IMR-90 (cell line): ENCODE data around the gene AGAP2. TPM values are rescaled to one million over a fixed set of nuclear protein-coding genes. Genes with fewer than 3 reads are reported as not detected.

Experiments
- ATAC-seq: fragments of 200-7000 bp; cut with Tn5 transposase; 2 replicates; pipeline ENCODE4 v1.9.1; 2020; ENCODE audit warnings: low read depth, mild to moderate bottlenecking, moderate library complexity
- BruUV-seq: library from RNA; stranded (reverse); fragments of 400-500 nt; replicated peaks from 2 replicates; lab custom pipeline; 2021; lab: Mats Ljungman, UMichigan
- CTCF ChIA-PET: fragments of 300-600 bp; formaldehyde crosslinking; extraction: SDS; loops from one replicate; lab custom pipeline; 2021; ENCODE audit warnings: antibody characterized with exemption; lab: Yijun Ruan, JAX
- POLR2A ChIA-PET: fragments of 300-600 bp; sonication (Branson Sonifier 250); formaldehyde crosslinking; loops from one replicate; lab custom pipeline; 2022; ENCODE audit warnings: antibody characterized with exemption; ENCODE audit not compliant: unreplicated experiment; lab: Charles Lee
- DNase-seq: peaks from one replicate; pipeline ENCODE4 v3.0.0; 2013
- H2AFZ ChIP-seq: replicated peaks from 2 replicates; pipeline ENCODE3; 2013; ENCODE audit warnings: low read length, mild to moderate bottlenecking; ENCODE audit not compliant: poor library complexity
- H2AK5ac ChIP-seq: 2 replicates; pipeline ENCODE4 v1.6.1; 2013; ENCODE audit warnings: low read depth, low read length, inconsistent platforms
- H2AK9ac ChIP-seq: replicated peaks from 2 replicates; pipeline ENCODE3; 2013; ENCODE audit warnings: mild to moderate bottlenecking, low read depth, low read length, moderate library complexity; ENCODE audit not compliant: poor library complexity
- H2BK120ac ChIP-seq: 2 replicates; pipeline ENCODE4 v1.6.1; 2013; ENCODE audit warnings: low read depth, low read length, inconsistent platforms
- H2BK15ac ChIP-seq: 3 replicates; pipeline ENCODE4 v1.6.1; 2013; ENCODE audit warnings: low read depth, low read length, inconsistent platforms
- H2BK20ac ChIP-seq: 2 replicates; pipeline ENCODE4 v1.6.1; 2013; ENCODE audit warnings: low read depth, mild to moderate bottlenecking, inconsistent platforms, low read length, moderate library complexity
- H2BK5ac ChIP-seq: 2 replicates; pipeline ENCODE4 v1.6.1; 2013; ENCODE audit warnings: mild to moderate bottlenecking, low read depth, low read length, inconsistent platforms; ENCODE audit not compliant: poor library complexity, severe bottlenecking
- H3K14ac ChIP-seq: replicated peaks from 2 replicates; pipeline ENCODE4 v1.6.1; 2013; ENCODE audit warnings: low read depth, low read length, inconsistent platforms
- H3K18ac ChIP-seq: 2 replicates; pipeline ENCODE4 v1.6.1; 2013; ENCODE audit warnings: low read depth, low read length, control low read depth
- H3K23ac ChIP-seq: 2 replicates; pipeline ENCODE4 v1.6.1; 2013; ENCODE audit warnings: low read depth, low read length, inconsistent platforms
- H3K27ac ChIP-seq: 2 replicates; pipeline ENCODE4 v1.5.1; 2013; ENCODE audit warnings: mild to moderate bottlenecking, control low read depth, low read length; ENCODE audit not compliant: insufficient read depth
- H3K27me3 ChIP-seq: 2 replicates; pipeline ENCODE4 v1.6.1; 2013; ENCODE audit warnings: low read length; ENCODE audit not compliant: control insufficient read depth, insufficient read depth
- H3K36me3 ChIP-seq: 2 replicates; pipeline ENCODE4 v1.6.1; 2013; ENCODE audit warnings: low read length, mixed read lengths; ENCODE audit not compliant: control insufficient read depth, insufficient read depth
- H3K4ac ChIP-seq: 2 replicates; pipeline ENCODE4 v1.6.1; 2013; ENCODE audit warnings: low read depth, low read length, inconsistent platforms
- H3K4me1 ChIP-seq: 2 replicates; pipeline ENCODE4 v1.6.1; 2013; ENCODE audit warnings: low read length, mixed read lengths; ENCODE audit not compliant: control insufficient read depth, insufficient read depth
- H3K4me2 ChIP-seq: 2 replicates; pipeline ENCODE4 v1.6.1; 2013; ENCODE audit warnings: low read depth, mild to moderate bottlenecking, control low read depth, low read length, moderate library complexity
- H3K4me3 ChIP-seq: 2 replicates; pipeline ENCODE4 v1.5.1; 2013; ENCODE audit warnings: low read depth, mild to moderate bottlenecking, control low read depth, low read length, moderate library complexity; ENCODE audit not compliant: insufficient read depth
- H3K56ac ChIP-seq: 2 replicates; pipeline ENCODE4 v1.6.1; 2013; ENCODE audit warnings: low read length, inconsistent platforms; ENCODE audit not compliant: insufficient read depth; ENCODE audit errors: extremely low read depth
- H3K79me1 ChIP-seq, 2 experiments: 2 replicates each; pipeline ENCODE4 v1.6.1; 2013; ENCODE audit warnings: low read length in 2 of 2, inconsistent platforms in 1 of 2, low read depth in 1 of 2
- H3K9ac ChIP-seq: 2 replicates; pipeline ENCODE4 v1.6.1; 2013; ENCODE audit warnings: low read depth, low read length, control low read depth
- H3K9me1 ChIP-seq: 2 replicates; pipeline ENCODE4 v1.6.1; 2013; ENCODE audit warnings: low read length, inconsistent platforms; ENCODE audit not compliant: insufficient read depth
- H3K9me3 ChIP-seq: 2 replicates; pipeline ENCODE4 v1.6.1; 2013; ENCODE audit warnings: low read length; ENCODE audit not compliant: control insufficient read depth, insufficient read depth
- H4K20me1 ChIP-seq: 2 replicates; pipeline ENCODE4 v1.6.1; 2013; ENCODE audit warnings: low read length, inconsistent platforms; ENCODE audit not compliant: insufficient read depth
- H4K5ac ChIP-seq: 2 replicates; pipeline ENCODE4 v1.6.1; 2013; ENCODE audit warnings: mild to moderate bottlenecking, low read depth, low read length, control low read depth
- H4K8ac ChIP-seq, 2 experiments: 2 replicates each; pipeline ENCODE4 v1.6.1; 2013; ENCODE audit warnings: low read depth in 2 of 2, low read length in 2 of 2, control low read depth in 1 of 2, inconsistent platforms in 1 of 2
- H4K91ac ChIP-seq: 2 replicates; pipeline ENCODE4 v1.6.1; 2013; ENCODE audit warnings: low read depth, low read length, inconsistent platforms; ENCODE audit not compliant: insufficient read depth
- BHLHE40 ChIP-seq: fragments of 150-350 bp; IDR thresholded peaks from 2 replicates; pipeline ENCODE4 v1.6.1; 2016; ENCODE audit warnings: mild to moderate bottlenecking, low read depth, low read length
- CHD1 ChIP-seq: IDR thresholded peaks from 2 replicates; pipeline ENCODE4 v1.6.1; 2012; ENCODE audit warnings: low read depth, low read length, improper control_type of control experiment
- ELK1 ChIP-seq: fragments of 150-350 bp; IDR thresholded peaks from 2 replicates; pipeline ENCODE4 v1.6.1; 2016; ENCODE audit warnings: low read depth, mild to moderate bottlenecking, low read length, moderate library complexity, borderline replicate concordance
- MXI1 ChIP-seq: IDR thresholded peaks from 2 replicates; pipeline ENCODE4 v1.6.1; 2012; ENCODE audit warnings: low read depth, mild to moderate bottlenecking, low read length, moderate library complexity, borderline replicate concordance
- NFE2L2 ChIP-seq: fragments of 150-350 bp; IDR thresholded peaks from 2 replicates; pipeline ENCODE4 v1.6.1; 2016; ENCODE audit warnings: low read depth, mild to moderate bottlenecking, low read length
- RCOR1 ChIP-seq: IDR thresholded peaks from 2 replicates; pipeline ENCODE4 v1.6.1; 2012; ENCODE audit warnings: mild to moderate bottlenecking, low read length, improper control_type of control experiment; ENCODE audit not compliant: insufficient replicate concordance
- RFX5 ChIP-seq: IDR thresholded peaks from 2 replicates; pipeline ENCODE4 v1.8.0; 2012; ENCODE audit warnings: low read depth, mild to moderate bottlenecking, low read length, moderate library complexity
- WGBS, 2 experiments: methylation state at CpG; one replicate each; pipeline versions ENCODE4 v1.1.5 to v1.1.7; 2013; ENCODE audit warnings: missing lambda C conversion rate in 2 of 2; ENCODE audit not compliant: insufficient read length in 1 of 2; ENCODE audit errors: extremely low coverage in 2 of 2; 5-methylcytosine and 5-hydroxymethylcytosine counted together
- dilution Hi-C: fragments of 300-500 bp; cut with HindIII; formaldehyde crosslinking; loops from one replicate; pipeline ENCODE4 v1.14.3; 2018; ENCODE audit warnings: low sequenced_read_pairs; ENCODE audit not compliant: unreplicated experiment
- in situ Hi-C: fragments of 300-500 bp; cut with MboI; formaldehyde crosslinking; loops from 3 replicates; pipeline ENCODE4 v1.14.3; 2019; ENCODE audit warnings: low sequenced_read_pairs, inconsistent platforms, mixed read lengths
- intact Hi-C: fragments of 100-400 bp; cut with micrococcal nuclease; formaldehyde crosslinking; loops from 2 replicates; pipeline ENCODE4 v1.10.0; 2022
- polyA plus RNA-seq, 3 experiments: library from polyadenylated mRNA; depleted of rRNA; stranded (reverse); fragments of >200 nt; gene quantifications; 2 replicates each; pipeline ENCODE4 v1.2.3, GENCODE V29; 2012; ENCODE audit warnings: low replicate concordance in 1 of 3
- total RNA-seq: library from RNA; depleted of rRNA; stranded (reverse); fragments of >200 nt; gene quantifications from 2 replicates; pipeline ENCODE4 v1.2.3, GENCODE V29; 2012
- TF ChIP-seq, protein P1 (sequence below): conservative IDR thresholded peaks from 2 replicates; pipeline ENCODE4 v1.5.1; 2012; ENCODE audit warnings: mild to moderate bottlenecking, low read depth, low read length, improper control_type of control experiment

AGAP2 gene
- total and polyA plus RNA-seq, 2 of the 4 experiments (the other 2 are of a cell fraction), result 0.03 to 0.18 TPM

GRCh38 chr12:57763881-57764661 is 25.5 kb upstream of the AGAP2 start:
- no peak overlapping the region for H2AK9ac ChIP-seq
- no peak overlapping the region for H3K14ac ChIP-seq
- no peak overlapping the region for H3K23ac ChIP-seq
- H3K4me3 ChIP-seq, result no peak overlapping the region
- H3K9me1 ChIP-seq, result 0 out of 2 replicates have a peak, but pooled peaks cover 3% of the 10 kb centered on the region
- no peak overlapping the region for H2AK5ac ChIP-seq
- H3K9ac ChIP-seq, result no peak overlapping the region
- no peak overlapping the region for H3K56ac ChIP-seq
- H2AFZ ChIP-seq, result peak overlapping the region; percentile 82
- ATAC-seq (no peak), DNase-seq (no peak)
- no peak overlapping the region for H4K8ac ChIP-seq
- ChIA-PET POLR2A (no interaction called here), CTCF (no interaction called here)
- H4K5ac ChIP-seq, result no peak overlapping the region
- no peak overlapping the region for H2BK15ac ChIP-seq
- H4K20me1 ChIP-seq, result no peaks in the 10 kb centered on the region
- H2BK120ac ChIP-seq, result no peak overlapping the region
- no TSS peak for BruUV-seq
- H3K4me1 ChIP-seq, result peaks cover 8% of the 10 kb centered on the region; the same call in 1 of the 2 replicates
- dilution Hi-C loops (no loop called here), in situ Hi-C loops (no loop called here), intact Hi-C loops (no loop called here)
- TF ChIP-seq ELK1 (no peak), MXI1 (no peak), NFE2L2 (no peak), CHD1 (no peak), RCOR1 (no peak), RFX5 (no peak), BHLHE40 (no peak)
- TF ChIP-seq, protein P1, sequence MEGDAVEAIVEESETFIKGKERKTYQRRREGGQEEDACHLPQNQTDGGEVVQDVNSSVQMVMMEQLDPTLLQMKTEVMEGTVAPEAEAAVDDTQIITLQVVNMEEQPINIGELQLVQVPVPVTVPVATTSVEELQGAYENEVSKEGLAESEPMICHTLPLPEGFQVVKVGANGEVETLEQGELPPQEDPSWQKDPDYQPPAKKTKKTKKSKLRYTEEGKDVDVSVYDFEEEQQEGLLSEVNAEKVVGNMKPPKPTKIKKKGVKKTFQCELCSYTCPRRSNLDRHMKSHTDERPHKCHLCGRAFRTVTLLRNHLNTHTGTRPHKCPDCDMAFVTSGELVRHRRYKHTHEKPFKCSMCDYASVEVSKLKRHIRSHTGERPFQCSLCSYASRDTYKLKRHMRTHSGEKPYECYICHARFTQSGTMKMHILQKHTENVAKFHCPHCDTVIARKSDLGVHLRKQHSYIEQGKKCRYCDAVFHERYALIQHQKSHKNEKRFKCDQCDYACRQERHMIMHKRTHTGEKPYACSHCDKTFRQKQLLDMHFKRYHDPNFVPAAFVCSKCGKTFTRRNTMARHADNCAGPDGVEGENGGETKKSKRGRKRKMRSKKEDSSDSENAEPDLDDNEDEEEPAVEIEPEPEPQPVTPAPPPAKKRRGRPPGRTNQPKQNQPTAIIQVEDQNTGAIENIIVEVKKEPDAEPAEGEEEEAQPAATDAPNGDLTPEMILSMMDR, result no peak
- no peak overlapping the region for H2BK20ac ChIP-seq
- H3K4me2 ChIP-seq, result no peak overlapping the region
- no peak overlapping the region for H2BK5ac ChIP-seq
- H3K79me1 ChIP-seq, result no peaks in the 10 kb centered on the region
- no peak overlapping the region for H4K91ac ChIP-seq
- H3K4ac ChIP-seq, result no peak overlapping the region
- H3K27me3 ChIP-seq, result peaks cover 43% of the 10 kb centered on the region
- no peaks in the 10 kb centered on the region; the same call in 1 of the 2 replicates for H3K36me3 ChIP-seq
- peaks cover 2% of the 10 kb centered on the region; the same call in 1 of the 2 replicates for H3K9me3 ChIP-seq
- H3K18ac ChIP-seq, result no peak overlapping the region
- H3K27ac ChIP-seq, result no peak overlapping the region
- 49% methylated on average over 4 of the region's 6 CpGs; no CpG with 5 or more reads in 1 of the 2 experiments for WGBS, 2 experiments
